HepG2 (cell line): ENCODE measurements around the gene NOL4L. TPM values are rescaled to one million over a fixed set of nuclear protein-coding genes. Genes with fewer than 3 reads are reported as not detected.
A peak's percentile ranks its signal among the peaks of the same experiment; 100 is the strongest.

Experiments
- ATAC-seq: fragments of 200-7000 bp; cut with Tn5 transposase; 3 replicates; pipeline ENCODE4 v1.9.1; 2020; ENCODE audit warnings: mild to moderate bottlenecking, moderate library complexity
- BruUV-seq: library from RNA; stranded (reverse); fragments of 400-500 nt; replicated peaks from 2 replicates; lab custom pipeline; 2021; lab: Mats Ljungman, UMichigan
- CTCF ChIA-PET: fragments of 300-600 bp; formaldehyde crosslinking; extraction: SDS; loops from one replicate; lab custom pipeline; 2021; ENCODE audit warnings: low total read pairs, inconsistent platforms, low intra/inter-chr PET ratio; lab: Yijun Ruan, JAX
- POLR2A ChIA-PET: fragments of 350-600 bp; sonication (Branson Sonifier 250); formaldehyde crosslinking; loops from one replicate; lab custom pipeline; 2020; ENCODE audit warnings: antibody characterized with exemption, inconsistent platforms; lab: Yijun Ruan, JAX
- DNase-seq: peaks from one replicate; pipeline ENCODE4 v3.0.0-alpha.2; 2015; ENCODE audit warnings: low spot score
- FAIRE-seq: peaks from 3 replicates; lab custom pipeline; 2011; peaks lifted over from hg19 to GRCh38; lab: Jason Lieb, UNC
- H2AFZ ChIP-seq: one replicate; pipeline ENCODE4 v1.6.1; 2011; ENCODE audit warnings: low read length, inconsistent platforms
- H3K27ac ChIP-seq: fragments of 300-600 bp; 3 replicates; pipeline ENCODE4 v1.8.0; 2011; ENCODE audit warnings: mixed run types, mild to moderate bottlenecking, mixed read lengths, low read length, inconsistent platforms; ENCODE audit not compliant: insufficient read depth; ENCODE audit errors: extremely low read length
- H3K27me3 ChIP-seq, 2 experiments: fragments of 200-600 bp in 1 of 2; 2 replicates in 1 of 2; 3 replicates in 1 of 2; pipeline versions ENCODE4 v1.6.0 to v1.8.0; 2011; ENCODE audit warnings: low read length in 2 of 2, mild to moderate bottlenecking in 2 of 2, moderate library complexity in 2 of 2, inconsistent platforms in 1 of 2; ENCODE audit not compliant: insufficient read depth in 2 of 2, control insufficient read depth in 1 of 2
- H3K36me3 ChIP-seq, 2 experiments: fragments of 200-600 bp in 1 of 2; replicated peaks in 1 of 2; 2 replicates in 1 of 2; 3 replicates in 1 of 2; pipeline versions ENCODE4 v1.5.1 to v1.8.0; 2011; ENCODE audit warnings: low read length in 2 of 2, inconsistent platforms in 1 of 2; ENCODE audit not compliant: insufficient read depth in 2 of 2, control insufficient read depth in 1 of 2
- H3K4me1 ChIP-seq: 2 replicates; pipeline ENCODE4 v1.5.1; 2012; ENCODE audit warnings: low read length, inconsistent platforms; ENCODE audit not compliant: insufficient read depth
- H3K4me2 ChIP-seq: 2 replicates; pipeline ENCODE4 v1.6.0; 2011; ENCODE audit warnings: low read depth, low read length, inconsistent platforms
- H3K4me3 ChIP-seq, 3 experiments: fragments of 200-600 bp in 1 of 3; sonication (generic), shearing (Covaris generic) in 1 of 3; replicated peaks in 1 of 3; 2 replicates each; pipeline ENCODE4 v1.5.1; 2011 to 2016; ENCODE audit warnings: low read length in 3 of 3, inconsistent platforms in 2 of 3, low read depth in 2 of 3, mild to moderate bottlenecking in 2 of 3, control low read depth in 1 of 3, mixed read lengths in 1 of 3; ENCODE audit not compliant: insufficient read depth in 1 of 3
- H3K79me2 ChIP-seq: one replicate; pipeline ENCODE4 v1.6.1; 2011; ENCODE audit warnings: low read length, inconsistent platforms; ENCODE audit not compliant: insufficient read depth
- H3K9ac ChIP-seq: 2 replicates; pipeline ENCODE4 v1.6.0; 2011; ENCODE audit warnings: mild to moderate bottlenecking, low read depth, low read length, inconsistent platforms; ENCODE audit not compliant: insufficient read depth
- H3K9me3 ChIP-seq: 2 replicates; pipeline ENCODE4 v1.5.1; 2012; ENCODE audit warnings: mild to moderate bottlenecking, low read length
- H4K20me1 ChIP-seq: 2 replicates; pipeline ENCODE4 v1.6.0; 2011; ENCODE audit warnings: inconsistent platforms, mild to moderate bottlenecking, low read length, moderate library complexity; ENCODE audit not compliant: insufficient read depth
- ARID4A ChIP-seq: sonication (generic); formaldehyde crosslinking; IDR thresholded peaks from 2 replicates; pipeline ENCODE4 v1.5.0; 2020; ENCODE audit warnings: mild to moderate bottlenecking, missing genetic modification reagents, borderline replicate concordance
- DZIP1 ChIP-seq: sonication (generic); formaldehyde crosslinking; IDR thresholded peaks from 2 replicates; pipeline ENCODE4 v1.5.0; 2020; ENCODE audit warnings: mild to moderate bottlenecking, missing genetic modification reagents
- ELF1 ChIP-seq: sonication (generic); formaldehyde crosslinking; IDR thresholded peaks from 2 replicates; pipeline ENCODE4 v1.4.0; 2020; ENCODE audit warnings: missing genetic modification reagents
- FOXP1 ChIP-seq, 2 experiments: fragments of 450-650 bp in 1 of 2; IDR thresholded peaks; 2 replicates each; pipeline ENCODE4 v1.6.1; 2017 to 2018; ENCODE audit warnings: antibody characterized with exemption in 1 of 2
- MAX ChIP-seq: IDR thresholded peaks from 2 replicates; pipeline ENCODE4 v1.6.1; 2012; ENCODE audit warnings: inconsistent platforms
- PHF21A ChIP-seq: sonication (generic); formaldehyde crosslinking; IDR thresholded peaks from 2 replicates; pipeline ENCODE4 v1.5.0; 2020; ENCODE audit warnings: mild to moderate bottlenecking, missing genetic modification reagents
- ZMYM2 ChIP-seq: sonication (generic); formaldehyde crosslinking; IDR thresholded peaks from 2 replicates; pipeline ENCODE4 v1.8.0; 2022; ENCODE audit warnings: mild to moderate bottlenecking, missing genetic modification reagents
- ZMYM3 ChIP-seq: sonication (generic); formaldehyde crosslinking; IDR thresholded peaks from 2 replicates; pipeline ENCODE4 v1.5.1; 2020; ENCODE audit warnings: mild to moderate bottlenecking, missing genetic modification reagents
- WGBS: methylation state at CpG from one replicate; pipeline ENCODE4 v1.1.6; 2017; ENCODE audit warnings: low lambda C conversion rate; 5-methylcytosine and 5-hydroxymethylcytosine counted together
- in situ Hi-C: cut with HindIII; loops from 2 replicates; pipeline ENCODE4 v1.10.0; 2017; ENCODE audit warnings: low pct_unique_long_range_greater_than_20kb; ENCODE audit not compliant: extremely low pct_ligation_motif_present
- intact Hi-C: fragments of 100-400 bp; cut with micrococcal nuclease; formaldehyde crosslinking; loops from one replicate; pipeline ENCODE4 v1.10.0; 2022; ENCODE audit not compliant: unreplicated experiment
- polyA plus RNA-seq, 8 experiments: library from polyadenylated mRNA; depleted of rRNA in 3 of 8; stranded (reverse) in 7 of 8; unstranded in 1 of 8; fragments of >200 nt; fragmentation: Illumina TruSeq in 4 of 8; extraction: Trizol in 4 of 8; gene quantifications; 2 replicates each; pipeline versions ENCODE4 v1.2.1 to v1.2.3, GENCODE V29; 2011 to 2016; ENCODE audit warnings: low read depth in 4 of 8, missing spikeins in 1 of 8, mixed read lengths in 1 of 8; ENCODE audit not compliant: insufficient read depth in 1 of 8
- total RNA-seq, 5 experiments: library from RNA; depleted of rRNA; stranded (reverse); fragments of >200 nt; fragmentation: Illumina TruSeq; extraction: Trizol; gene quantifications; 2 replicates each; pipeline ENCODE4 v1.2.3, GENCODE V29; 2016; ENCODE audit warnings: low read depth in 1 of 5
- TF ChIP-seq, protein P1 (sequence below): IDR thresholded peaks from 2 replicates; pipeline ENCODE4 v1.4.0; 2020; ENCODE audit warnings: mild to moderate bottlenecking, missing genetic modification reagents
- TF ChIP-seq, protein P2 (sequence below): fragments of 450-650 bp; IDR thresholded peaks from 2 replicates; pipeline ENCODE4 v1.6.1; 2017

The NOL4L gene
- total and polyA plus RNA-seq, 2 of the 13 experiments (the other 11 are each of a cell fraction or from before 2014, with no cell fraction given), result 16.6 to 35.4 TPM

- H3K4me3 ChIP-seq, result no peak overlapping the region
- intact Hi-C loops, result loop anchor here (10.0 kb wide), 1 partner anchor 247 kb away; no protein-coding TSS in a partner anchor
- 77% methylated on average over 24 of the region's 24 CpGs for WGBS
- no peak overlapping the region for H3K27ac ChIP-seq
- no peak for FAIRE-seq
- no peaks in the 10 kb centered on the region for H3K79me2 ChIP-seq
- ChIA-PET CTCF (no interaction called here), POLR2A (interaction anchor here (0.9 to 3.7 kb wide), 4 partner anchors 13 to 153 kb away, joined by 3 to 22 read pairs (median 4); no protein-coding TSS in a partner anchor)
- peaks cover 1 to 4% of the 10 kb centered on the region in 2 experiments; a peak in 2 of 5 replicates for H3K36me3 ChIP-seq
- in situ Hi-C loops, result no loop called here
- peaks cover 78% of the 10 kb centered on the region for H3K4me1 ChIP-seq
- BruUV-seq, result no TSS peak
- no peaks in the 10 kb centered on the region for H3K9me3 ChIP-seq
- H3K9ac ChIP-seq, result no peak overlapping the region
- no peak for DNase-seq
- no peak overlapping the region for H3K4me2 ChIP-seq
- H3K27me3 ChIP-seq, result 0 out of 5 replicates have a peak, but pooled peaks cover 0 to 2% of the 10 kb centered on the region in 2 experiments
- no peaks in the 10 kb centered on the region for H4K20me1 ChIP-seq
- H2AFZ ChIP-seq, result no peak overlapping the region
- ATAC-seq, result no peak
- TF ChIP-seq ELF1 (CRISPR knock-in tag) (no peak), ZMYM3 (CRISPR knock-in tag) (no peak), DZIP1 (CRISPR knock-in tag) (peak; percentile 39; the same call in 1 of the 2 replicates), PHF21A (CRISPR knock-in tag) (no peak), MAX (peak; percentile 56; the same call in 1 of the 2 replicates), ZMYM2 (no peak), ARID4A (CRISPR knock-in tag) (no peak), FOXP1 (IDR thresholded peaks at IDR 0.05) (no peak), FOXP1 (CRISPR knock-in tag; IDR thresholded peaks at IDR 0.05) (no peak)
- TF ChIP-seq, protein P1, sequence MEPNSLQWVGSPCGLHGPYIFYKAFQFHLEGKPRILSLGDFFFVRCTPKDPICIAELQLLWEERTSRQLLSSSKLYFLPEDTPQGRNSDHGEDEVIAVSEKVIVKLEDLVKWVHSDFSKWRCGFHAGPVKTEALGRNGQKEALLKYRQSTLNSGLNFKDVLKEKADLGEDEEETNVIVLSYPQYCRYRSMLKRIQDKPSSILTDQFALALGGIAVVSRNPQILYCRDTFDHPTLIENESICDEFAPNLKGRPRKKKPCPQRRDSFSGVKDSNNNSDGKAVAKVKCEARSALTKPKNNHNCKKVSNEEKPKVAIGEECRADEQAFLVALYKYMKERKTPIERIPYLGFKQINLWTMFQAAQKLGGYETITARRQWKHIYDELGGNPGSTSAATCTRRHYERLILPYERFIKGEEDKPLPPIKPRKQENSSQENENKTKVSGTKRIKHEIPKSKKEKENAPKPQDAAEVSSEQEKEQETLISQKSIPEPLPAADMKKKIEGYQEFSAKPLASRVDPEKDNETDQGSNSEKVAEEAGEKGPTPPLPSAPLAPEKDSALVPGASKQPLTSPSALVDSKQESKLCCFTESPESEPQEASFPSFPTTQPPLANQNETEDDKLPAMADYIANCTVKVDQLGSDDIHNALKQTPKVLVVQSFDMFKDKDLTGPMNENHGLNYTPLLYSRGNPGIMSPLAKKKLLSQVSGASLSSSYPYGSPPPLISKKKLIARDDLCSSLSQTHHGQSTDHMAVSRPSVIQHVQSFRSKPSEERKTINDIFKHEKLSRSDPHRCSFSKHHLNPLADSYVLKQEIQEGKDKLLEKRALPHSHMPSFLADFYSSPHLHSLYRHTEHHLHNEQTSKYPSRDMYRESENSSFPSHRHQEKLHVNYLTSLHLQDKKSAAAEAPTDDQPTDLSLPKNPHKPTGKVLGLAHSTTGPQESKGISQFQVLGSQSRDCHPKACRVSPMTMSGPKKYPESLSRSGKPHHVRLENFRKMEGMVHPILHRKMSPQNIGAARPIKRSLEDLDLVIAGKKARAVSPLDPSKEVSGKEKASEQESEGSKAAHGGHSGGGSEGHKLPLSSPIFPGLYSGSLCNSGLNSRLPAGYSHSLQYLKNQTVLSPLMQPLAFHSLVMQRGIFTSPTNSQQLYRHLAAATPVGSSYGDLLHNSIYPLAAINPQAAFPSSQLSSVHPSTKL (CRISPR knock-in tag), result 0 out of 2 replicates have a peak, but pooled peaks have one; percentile 9
- TF ChIP-seq, protein P2, sequence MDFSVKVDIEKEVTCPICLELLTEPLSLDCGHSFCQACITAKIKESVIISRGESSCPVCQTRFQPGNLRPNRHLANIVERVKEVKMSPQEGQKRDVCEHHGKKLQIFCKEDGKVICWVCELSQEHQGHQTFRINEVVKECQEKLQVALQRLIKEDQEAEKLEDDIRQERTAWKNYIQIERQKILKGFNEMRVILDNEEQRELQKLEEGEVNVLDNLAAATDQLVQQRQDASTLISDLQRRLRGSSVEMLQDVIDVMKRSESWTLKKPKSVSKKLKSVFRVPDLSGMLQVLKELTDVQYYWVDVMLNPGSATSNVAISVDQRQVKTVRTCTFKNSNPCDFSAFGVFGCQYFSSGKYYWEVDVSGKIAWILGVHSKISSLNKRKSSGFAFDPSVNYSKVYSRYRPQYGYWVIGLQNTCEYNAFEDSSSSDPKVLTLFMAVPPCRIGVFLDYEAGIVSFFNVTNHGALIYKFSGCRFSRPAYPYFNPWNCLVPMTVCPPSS, result no peak
Observed at GRCh38 chr20:32527447-32528055, 57.6 kb downstream of the NOL4L start.
